Dendritic cell treated with granulocyte-macrophage colony-stimulating factor and Interleukin-4, amounts not matched to agents 40 ng/mL and 50 ng/mL, for 4 days (primary cell): ENCODE measurements around the gene AIPL1.

Source experiments
- H3K27ac Mint-ChIP-seq: one replicate; pipeline ENCODE4 v1.8.0; 2022; ENCODE audit warnings: mild to moderate bottlenecking, mixed read lengths
- H3K27me3 Mint-ChIP-seq: one replicate; pipeline ENCODE4 v1.8.0; 2022; ENCODE audit warnings: mild to moderate bottlenecking, mixed read lengths
- H3K36me3 Mint-ChIP-seq: one replicate; pipeline ENCODE4 v1.8.0; 2022; ENCODE audit warnings: low read depth, mixed read lengths
- H3K4me1 Mint-ChIP-seq: one replicate; pipeline ENCODE4 v1.8.0; 2022; ENCODE audit warnings: low read depth, mixed read lengths
- H3K4me3 Mint-ChIP-seq: one replicate; pipeline ENCODE4 v1.8.0; 2022; ENCODE audit warnings: mild to moderate bottlenecking, moderate library complexity, mixed read lengths
- H3K9me3 Mint-ChIP-seq: one replicate; pipeline ENCODE4 v1.8.0; 2022; ENCODE audit warnings: mixed read lengths
- intact Hi-C: fragments of 100-400 bp; cut with micrococcal nuclease; formaldehyde crosslinking; loops from one replicate; pipeline ENCODE4 v1.15.0; 2022

AIPL1 gene

GRCh38 chr17:6428207-6428965 lies 6.5 kb downstream of the AIPL1 start:
- peaks cover 17% of the 10 kb centered on the region for H3K9me3 Mint-ChIP-seq
- intact Hi-C loops, result no loop called here
- peaks cover 20% of the 10 kb centered on the region for H3K4me1 Mint-ChIP-seq
- H3K27ac Mint-ChIP-seq, result peak overlapping the region; percentile 1
- H3K27me3 Mint-ChIP-seq, result peaks cover 86% of the 10 kb centered on the region
- H3K36me3 Mint-ChIP-seq, result no peaks in the 10 kb centered on the region
- no peak overlapping the region for H3K4me3 Mint-ChIP-seq

GRCh38 chr17:6427279-6427781 lies 7.6 kb downstream of the AIPL1 start:
- Mint-ChIP-seq H3K9me3 (peaks cover 17% of the 10 kb centered on the region), H3K4me1 (peaks cover 20% of the 10 kb centered on the region), H3K4me3 (no peak overlapping the region), H3K36me3 (no peaks in the 10 kb centered on the region), H3K27ac (peak overlapping the region; percentile 1), H3K27me3 (peaks cover 87% of the 10 kb centered on the region)
- intact Hi-C loops, result no loop called here

DNA sequence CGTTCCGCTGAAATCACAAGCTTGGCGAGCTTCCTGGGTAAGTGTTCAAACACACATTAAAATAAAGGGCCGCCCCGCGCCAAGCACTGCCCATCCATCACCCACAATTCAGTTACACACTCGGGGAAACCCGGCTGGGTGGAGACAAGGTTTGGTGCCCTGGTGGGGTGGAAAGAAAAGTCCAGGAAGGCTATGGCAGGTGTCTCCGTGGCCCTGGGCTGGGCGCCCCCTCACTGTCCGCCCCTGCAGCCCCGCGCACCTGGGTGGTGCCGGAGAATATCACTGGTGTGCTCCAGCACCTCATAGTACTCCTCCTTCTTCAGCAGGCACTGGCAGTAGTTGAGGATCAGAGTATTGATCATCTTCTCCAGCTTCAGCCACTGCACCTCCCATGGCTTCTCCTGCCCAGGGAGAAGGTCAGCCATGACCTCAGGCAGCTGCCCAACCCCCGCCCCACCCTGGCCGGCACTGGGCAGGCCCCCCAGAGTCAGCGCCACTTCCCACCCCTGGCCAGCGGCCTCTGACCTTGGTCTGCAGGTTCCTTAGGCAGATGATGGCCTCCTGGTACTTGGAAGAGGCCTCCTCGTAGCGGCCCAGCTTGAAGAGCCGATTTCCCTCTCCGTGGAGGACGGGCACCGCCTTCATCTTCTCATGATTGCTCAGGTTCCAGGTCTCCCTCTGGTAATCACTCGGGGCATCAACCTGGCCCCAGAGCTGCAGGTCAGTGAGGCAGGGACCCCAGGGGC lies 8.4 kb downstream of the AIPL1 start:
- Mint-ChIP-seq H3K27ac (no peak overlapping the region), H3K36me3 (no peaks in the 10 kb centered on the region), H3K27me3 (peaks cover 84% of the 10 kb centered on the region), H3K4me3 (no peak overlapping the region), H3K9me3 (peaks cover 11% of the 10 kb centered on the region), H3K4me1 (peaks cover 26% of the 10 kb centered on the region)
- intact Hi-C loops, result no loop called here

DNA sequence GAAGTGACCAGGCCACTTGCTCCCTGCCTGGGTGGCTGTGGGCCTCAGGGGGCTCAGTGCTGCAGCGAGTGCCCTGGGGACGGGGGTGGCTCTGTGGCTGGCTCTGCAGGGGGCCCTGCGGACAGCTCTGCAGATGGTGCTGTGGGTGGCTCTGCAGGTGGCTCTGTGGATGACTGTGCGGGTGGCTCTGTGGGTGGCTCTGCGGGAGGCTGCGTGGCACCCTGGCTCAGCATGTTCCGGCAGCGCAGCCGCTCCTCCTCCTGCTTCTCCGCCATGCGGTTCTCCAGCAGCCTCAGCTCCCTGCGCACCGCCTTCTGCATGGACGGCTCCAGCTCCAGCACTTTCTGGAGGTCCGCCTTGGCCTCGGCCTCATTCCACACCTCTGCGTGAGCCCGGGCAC lies 9.5 kb downstream of the AIPL1 start:
- intact Hi-C loops, result no loop called here
- peaks cover 84% of the 10 kb centered on the region for H3K27me3 Mint-ChIP-seq
- no peak overlapping the region for H3K27ac Mint-ChIP-seq
- peaks cover 26% of the 10 kb centered on the region for H3K4me1 Mint-ChIP-seq
- no peaks in the 10 kb centered on the region for H3K36me3 Mint-ChIP-seq
- H3K4me3 Mint-ChIP-seq, result no peak overlapping the region
- no peaks in the 10 kb centered on the region for H3K9me3 Mint-ChIP-seq

- Mint-ChIP-seq H3K36me3 (no peaks in the 10 kb centered on the region), H3K9me3 (no peaks in the 10 kb centered on the region), H3K4me3 (no peak overlapping the region), H3K27ac (no peak overlapping the region), H3K4me1 (peaks cover 26% of the 10 kb centered on the region), H3K27me3 (peaks cover 78% of the 10 kb centered on the region)
- intact Hi-C loops, result loop anchor here (5.0 kb wide), 1 partner anchor 717 kb away; no protein-coding TSS in a partner anchor
Observed at GRCh38 chr17:6423931-6424330, 11.0 kb downstream of the AIPL1 start.

DNA sequence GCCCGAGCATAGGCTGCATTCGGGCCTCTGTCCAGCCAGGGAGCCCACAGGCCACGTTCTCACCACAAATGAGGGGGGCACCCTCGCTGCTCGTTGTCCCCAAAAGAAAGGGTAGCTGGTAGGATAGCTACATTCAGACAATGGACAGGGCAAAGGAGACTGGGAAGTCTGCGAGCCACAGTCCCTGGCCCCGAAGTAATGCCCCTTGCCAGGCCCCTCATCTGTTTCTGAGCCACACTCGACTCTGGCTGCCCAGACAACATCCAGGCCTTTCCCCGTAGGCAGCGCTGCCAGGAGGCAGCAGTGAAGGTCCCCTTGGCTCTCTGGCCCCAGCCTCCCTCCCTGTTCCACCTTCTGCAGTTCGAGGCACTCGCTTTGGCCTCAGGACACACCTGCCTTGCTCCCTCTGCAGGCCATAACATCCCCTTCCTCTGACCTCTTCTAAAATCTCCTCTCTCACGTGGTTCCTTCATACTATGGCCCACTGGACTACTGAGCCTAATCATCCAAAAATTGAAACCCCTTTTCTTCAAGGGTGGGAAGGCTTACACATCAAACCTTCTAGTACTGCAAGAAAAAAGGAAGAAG lies 12.2 kb downstream of the AIPL1 start:
- Mint-ChIP-seq H3K4me3 (no peak overlapping the region), H3K9me3 (no peaks in the 10 kb centered on the region), H3K4me1 (peaks cover 19% of the 10 kb centered on the region), H3K27ac (no peak overlapping the region), H3K36me3 (no peaks in the 10 kb centered on the region), H3K27me3 (peaks cover 71% of the 10 kb centered on the region)
- intact Hi-C loops, result loop anchor here (1.0 to 5.0 kb wide), 2 partner anchors 715 to 835 kb away; no protein-coding TSS in a partner anchor

DNA sequence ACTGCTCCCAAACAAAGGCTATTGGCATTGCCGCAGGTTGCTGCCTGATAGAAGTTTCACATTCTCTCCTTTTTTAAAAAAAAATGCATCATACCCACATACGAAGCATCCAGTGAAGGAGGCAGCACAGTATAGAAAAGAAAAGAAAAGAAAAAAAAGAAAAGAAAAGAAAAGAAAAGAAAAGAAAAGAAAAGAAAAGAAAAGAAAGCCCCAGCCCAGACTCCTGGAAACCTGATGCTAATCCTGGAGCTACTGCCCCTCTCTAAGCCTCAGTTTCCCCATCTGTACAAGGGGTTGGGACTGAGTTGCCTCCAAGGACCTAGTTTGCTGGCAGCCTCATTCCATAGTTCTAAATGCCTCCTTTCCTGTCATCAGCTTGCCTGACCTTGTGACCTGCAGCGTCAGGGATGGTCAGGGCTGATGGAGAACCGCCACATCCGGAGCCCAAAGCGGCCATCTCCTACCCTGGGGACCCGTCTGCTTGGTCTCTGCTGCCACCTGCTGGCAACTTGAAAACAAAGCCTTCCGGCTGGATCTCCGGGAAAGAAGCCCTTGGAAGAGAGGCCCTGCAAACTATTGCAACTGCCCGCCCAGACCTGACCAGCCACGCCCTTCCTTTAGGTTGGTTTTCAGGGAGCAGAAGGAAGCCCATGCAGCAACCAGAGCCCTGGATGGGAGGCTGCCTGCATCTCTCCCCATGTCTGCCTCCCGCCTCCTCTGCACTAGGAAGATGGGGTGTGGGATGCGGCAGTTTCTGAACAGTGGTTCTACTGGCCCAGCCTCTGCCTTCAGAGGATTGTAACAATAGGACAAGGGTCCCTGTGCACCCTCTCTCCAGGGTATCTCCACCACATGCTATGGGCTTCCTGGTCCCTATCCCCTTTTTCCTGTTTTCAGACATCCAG lies 13.0 kb downstream of the AIPL1 start:
- Mint-ChIP-seq H3K27ac (no peak overlapping the region), H3K27me3 (peaks cover 68% of the 10 kb centered on the region), H3K36me3 (no peaks in the 10 kb centered on the region), H3K4me1 (peaks cover 11% of the 10 kb centered on the region), H3K9me3 (no peaks in the 10 kb centered on the region), H3K4me3 (no peak overlapping the region)
- intact Hi-C loops, result loop anchor here (1.0 to 5.0 kb wide), 2 partner anchors 715 to 835 kb away; no protein-coding TSS in a partner anchor

GRCh38 chr17:6420173-6420641 lies 14.7 kb downstream of the AIPL1 start:
- Mint-ChIP-seq H3K27ac (no peak overlapping the region), H3K36me3 (no peaks in the 10 kb centered on the region), H3K9me3 (no peaks in the 10 kb centered on the region), H3K4me3 (no peak overlapping the region), H3K27me3 (peaks cover 54% of the 10 kb centered on the region), H3K4me1 (peaks cover 6% of the 10 kb centered on the region)
- intact Hi-C loops, result loop anchor here (5.0 kb wide), 1 partner anchor 713 kb away; no protein-coding TSS in a partner anchor

GRCh38 chr17:6415616-6416015 lies 19.3 kb downstream of the AIPL1 start:
- H3K4me3 Mint-ChIP-seq, result no peak overlapping the region

GRCh38 chr17:6413065-6413464 lies 21.9 kb downstream of the AIPL1 start:
- H3K9me3 Mint-ChIP-seq, result no peaks in the 10 kb centered on the region
- H3K27me3 Mint-ChIP-seq, result peaks cover 10% of the 10 kb centered on the region
- intact Hi-C loops, result no loop called here
- no peaks in the 10 kb centered on the region for H3K4me1 Mint-ChIP-seq
- no peaks in the 10 kb centered on the region for H3K36me3 Mint-ChIP-seq
- no peak overlapping the region for H3K4me3 Mint-ChIP-seq
- H3K27ac Mint-ChIP-seq, result no peak overlapping the region

More at GRCh38 chr17:6415616-6416015, 19.3 kb downstream of the AIPL1 start:
- peaks cover 13% of the 10 kb centered on the region for H3K27me3 Mint-ChIP-seq
- intact Hi-C loops, result no loop called here
- H3K9me3 Mint-ChIP-seq, result no peaks in the 10 kb centered on the region
- H3K36me3 Mint-ChIP-seq, result no peaks in the 10 kb centered on the region
- H3K27ac Mint-ChIP-seq, result no peak overlapping the region
- no peaks in the 10 kb centered on the region for H3K4me1 Mint-ChIP-seq

GRCh38 chr17:6408735-6409134 lies 26.2 kb downstream of the AIPL1 start:
- intact Hi-C loops, result no loop called here
- H3K36me3 Mint-ChIP-seq, result no peaks in the 10 kb centered on the region

GRCh38 chr17:6408276-6408675 lies 26.6 kb downstream of the AIPL1 start:
- Mint-ChIP-seq H3K4me1 (no peaks in the 10 kb centered on the region), H3K27me3 (peaks cover 13% of the 10 kb centered on the region), H3K27ac (no peak overlapping the region), H3K36me3 (no peaks in the 10 kb centered on the region), H3K9me3 (no peaks in the 10 kb centered on the region), H3K4me3 (no peak overlapping the region)
- intact Hi-C loops, result no loop called here

More at GRCh38 chr17:6408735-6409134, 26.2 kb downstream of the AIPL1 start:
- peaks cover 13% of the 10 kb centered on the region for H3K27me3 Mint-ChIP-seq
- no peaks in the 10 kb centered on the region for H3K4me1 Mint-ChIP-seq
- no peak overlapping the region for H3K27ac Mint-ChIP-seq
- no peak overlapping the region for H3K4me3 Mint-ChIP-seq
- H3K9me3 Mint-ChIP-seq, result no peaks in the 10 kb centered on the region

GRCh38 chr17:6402258-6402657 lies 32.7 kb downstream of the AIPL1 start:
- intact Hi-C loops, result no loop called here
- no peak overlapping the region for H3K4me3 Mint-ChIP-seq
- H3K36me3 Mint-ChIP-seq, result no peaks in the 10 kb centered on the region
- no peaks in the 10 kb centered on the region for H3K4me1 Mint-ChIP-seq
- H3K27ac Mint-ChIP-seq, result no peak overlapping the region
- H3K9me3 Mint-ChIP-seq, result peaks cover 7% of the 10 kb centered on the region
- peaks cover 10% of the 10 kb centered on the region for H3K27me3 Mint-ChIP-seq
